Natural killer cell (primary cell): Measurements from ENCODE around the gene NLRP1. TPM values are rescaled to one million over a fixed set of nuclear protein-coding genes. Genes with fewer than 3 reads are reported as not detected.

Source experiments
- ATAC-seq, 3 donors: fragments of 150-1000 bp in 2 of 3; fragments of 200-7000 bp in 1 of 3; cut with Tn5 transposase; 1 replicate in 1 of 3; 2 replicates in 2 of 3; pipeline ENCODE4 v1.10.0; 2021; ENCODE audit warnings: mild to moderate bottlenecking in 2 of 3, moderate library complexity in 2 of 3
- DNase-seq, 2 donors: peaks; one replicate each; pipeline versions ENCODE4 v3.0.0 to v3.0.0-alpha.2; 2013 to 2021; ENCODE audit warnings: mixed read lengths in 1 of 2
- H3K27ac ChIP-seq: one replicate; pipeline ENCODE4 v1.5.1; 2013; ENCODE audit warnings: mild to moderate bottlenecking, low read length
- H3K27me3 ChIP-seq: one replicate; pipeline ENCODE4 v1.6.1; 2013; ENCODE audit warnings: low read length; ENCODE audit not compliant: control insufficient read depth, insufficient read depth
- H3K36me3 ChIP-seq: one replicate; pipeline ENCODE4 v1.6.1; 2013; ENCODE audit warnings: low read length; ENCODE audit not compliant: control insufficient read depth, insufficient read depth
- H3K4me1 ChIP-seq: one replicate; pipeline ENCODE4 v1.6.1; 2013; ENCODE audit warnings: low read length; ENCODE audit not compliant: control insufficient read depth, insufficient read depth
- H3K4me3 ChIP-seq: one replicate; pipeline ENCODE4 v1.5.1; 2013; ENCODE audit warnings: low read length
- H3K9me3 ChIP-seq: one replicate; pipeline ENCODE4 v1.6.1; 2013; ENCODE audit warnings: low read length; ENCODE audit not compliant: control insufficient read depth, insufficient read depth
- H3K27ac Mint-ChIP-seq, 2 donors: one replicate each; pipeline ENCODE4 v1.8.0; 2022; ENCODE audit warnings: mild to moderate bottlenecking in 2 of 2, mixed read lengths in 2 of 2, moderate library complexity in 1 of 2
- H3K27me3 Mint-ChIP-seq, 2 donors: one replicate each; pipeline ENCODE4 v1.8.0; 2022; ENCODE audit warnings: low read depth in 2 of 2, mixed read lengths in 2 of 2
- H3K36me3 Mint-ChIP-seq: one replicate; pipeline ENCODE4 v1.8.0; 2022; ENCODE audit warnings: mixed read lengths
- H3K4me1 Mint-ChIP-seq, 2 donors: one replicate each; pipeline ENCODE4 v1.8.0; 2022; ENCODE audit warnings: mixed read lengths in 2 of 2
- H3K4me3 Mint-ChIP-seq: one replicate; pipeline ENCODE4 v1.8.0; 2022; ENCODE audit warnings: mild to moderate bottlenecking, moderate library complexity, mixed read lengths
- H3K9me3 Mint-ChIP-seq, 2 donors: one replicate each; pipeline ENCODE4 v1.8.0; 2022; ENCODE audit warnings: mixed read lengths in 2 of 2
- CTCF ChIP-seq: fragments of 200-600 bp; IDR thresholded peaks from one replicate; pipeline ENCODE4 v1.8.0; 2022; ENCODE audit warnings: antibody characterized with exemption
- WGBS: methylation state at CpG from one replicate; pipeline ENCODE4 v1.1.7; 2013; ENCODE audit warnings: missing lambda C conversion rate; ENCODE audit not compliant: insufficient coverage; 5-methylcytosine and 5-hydroxymethylcytosine counted together
- intact Hi-C: fragments of 100-400 bp; cut with micrococcal nuclease; formaldehyde crosslinking; loops from one replicate; pipeline ENCODE4 v1.14.2; 2022
- total RNA-seq, 4 donors: library from RNA; stranded (reverse); fragments of 120-200 nt in 1 of 4; gene quantifications; one replicate each; pipeline versions ENCODE4 v1.2.3 to v1.2.4, GENCODE V29; 2013 to 2022

The NLRP1 gene
- total RNA-seq, 3 donors from 2014 or later (not counting 1 experiment from before 2014, with no cell fraction given): 206 to 237 (median 209) TPM

GRCh38 chr17:5552841-5553240 lies 31.5 kb downstream of the NLRP1 start:
- H3K4me1 ChIP-seq: no peaks in the 10 kb centered on the region

GRCh38 chr17:5545051-5545987 lies 39.0 kb downstream of the NLRP1 start:
- DNase-seq (no peak), ATAC-seq (no peak)
- intact Hi-C loops: no loop called here
- peaks cover 83% of the 10 kb centered on the region for H3K36me3 ChIP-seq
- no peak for TF ChIP-seq CTCF
- peaks cover 33% of the 10 kb centered on the region for H3K36me3 Mint-ChIP-seq
- no peak overlapping the region for H3K27ac ChIP-seq
- no peaks in the 10 kb centered on the region for H3K4me1 ChIP-seq
- 90% methylated on average over 9 of the region's 9 CpGs for WGBS
- no peak overlapping the region for H3K4me3 ChIP-seq
- no peaks in the 10 kb centered on the region for H3K9me3 Mint-ChIP-seq
- H3K9me3 ChIP-seq: no peaks in the 10 kb centered on the region
- H3K27me3 ChIP-seq: no peaks in the 10 kb centered on the region
- H3K27ac Mint-ChIP-seq: no peak overlapping the region
- peaks cover 18 to 27% of the 10 kb centered on the region in 2 donors for H3K4me1 Mint-ChIP-seq
- H3K4me3 Mint-ChIP-seq: no peak overlapping the region
- H3K27me3 Mint-ChIP-seq: no peaks in the 10 kb centered on the region

More at GRCh38 chr17:5552841-5553240, 31.5 kb downstream of the NLRP1 start:
- no peak overlapping the region for H3K4me3 Mint-ChIP-seq
- Histone ChIP-seq H3K27ac (no peak overlapping the region), H3K9me3 (no peaks in the 10 kb centered on the region), H3K4me3 (no peak overlapping the region), H3K27me3 (no peaks in the 10 kb centered on the region), H3K36me3 (peaks cover 66% of the 10 kb centered on the region)
- peaks cover 34% of the 10 kb centered on the region for H3K36me3 Mint-ChIP-seq
- no peak for TF ChIP-seq CTCF
- no peak for ATAC-seq
- peaks cover 20 to 37% of the 10 kb centered on the region in 2 donors for H3K4me1 Mint-ChIP-seq
- H3K9me3 Mint-ChIP-seq: no peaks in the 10 kb centered on the region
- intact Hi-C loops: no loop called here
- no peaks in the 10 kb centered on the region for H3K27me3 Mint-ChIP-seq
- H3K27ac Mint-ChIP-seq: peak overlapping the region in 1 of 2 donors; percentile 33
- DNase-seq: no peak

DNA sequence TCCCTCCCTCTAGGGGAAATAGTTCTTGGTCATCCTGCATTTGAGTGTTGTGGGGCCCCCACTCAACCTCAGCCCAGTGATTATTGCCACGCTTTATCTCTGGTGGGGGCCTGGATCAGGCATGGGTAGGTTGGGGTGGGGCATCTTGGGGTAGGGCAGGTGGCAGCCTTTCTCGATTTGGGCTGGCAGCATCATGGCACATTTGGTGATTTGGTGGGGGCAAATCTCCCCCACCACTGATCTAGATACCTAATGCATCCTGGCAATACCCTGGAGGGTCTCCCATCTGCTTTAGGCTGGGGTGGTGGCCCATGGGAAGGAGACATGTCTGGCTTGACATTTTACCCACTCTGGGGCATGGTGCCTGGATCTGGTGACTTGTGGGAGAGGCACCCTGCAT lies 40.2 kb downstream of the NLRP1 start:
- no peak overlapping the region for H3K4me3 Mint-ChIP-seq
- no peak for TF ChIP-seq CTCF
- H3K27ac ChIP-seq: no peak overlapping the region
- WGBS: 75% methylated on average over 1 of the region's 2 CpGs
- H3K9me3 ChIP-seq: no peaks in the 10 kb centered on the region
- no peak overlapping the region for H3K27ac Mint-ChIP-seq
- no peak overlapping the region for H3K4me3 ChIP-seq
- no peaks in the 10 kb centered on the region for H3K4me1 ChIP-seq
- peaks cover 18 to 27% of the 10 kb centered on the region in 2 donors for H3K4me1 Mint-ChIP-seq
- peaks cover 39% of the 10 kb centered on the region for H3K36me3 Mint-ChIP-seq
- DNase-seq (no peak), ATAC-seq (no peak)
- H3K9me3 Mint-ChIP-seq: no peaks in the 10 kb centered on the region
- H3K27me3 Mint-ChIP-seq: no peaks in the 10 kb centered on the region
- no peaks in the 10 kb centered on the region for H3K27me3 ChIP-seq
- intact Hi-C loops: no loop called here
- peaks cover 86% of the 10 kb centered on the region for H3K36me3 ChIP-seq
